HG03460 (cell line): ENCODE results near the gene POLR1A.
A peak's percentile ranks its signal among the peaks of the same experiment; 100 is the strongest.

Experiments
- ATAC-seq: cut with Tn5 transposase; IDR thresholded peaks from one replicate; pipeline ENCODE4 v1.9.1; 2021; ENCODE audit not compliant: unreplicated experiment

The POLR1A gene

DNA sequence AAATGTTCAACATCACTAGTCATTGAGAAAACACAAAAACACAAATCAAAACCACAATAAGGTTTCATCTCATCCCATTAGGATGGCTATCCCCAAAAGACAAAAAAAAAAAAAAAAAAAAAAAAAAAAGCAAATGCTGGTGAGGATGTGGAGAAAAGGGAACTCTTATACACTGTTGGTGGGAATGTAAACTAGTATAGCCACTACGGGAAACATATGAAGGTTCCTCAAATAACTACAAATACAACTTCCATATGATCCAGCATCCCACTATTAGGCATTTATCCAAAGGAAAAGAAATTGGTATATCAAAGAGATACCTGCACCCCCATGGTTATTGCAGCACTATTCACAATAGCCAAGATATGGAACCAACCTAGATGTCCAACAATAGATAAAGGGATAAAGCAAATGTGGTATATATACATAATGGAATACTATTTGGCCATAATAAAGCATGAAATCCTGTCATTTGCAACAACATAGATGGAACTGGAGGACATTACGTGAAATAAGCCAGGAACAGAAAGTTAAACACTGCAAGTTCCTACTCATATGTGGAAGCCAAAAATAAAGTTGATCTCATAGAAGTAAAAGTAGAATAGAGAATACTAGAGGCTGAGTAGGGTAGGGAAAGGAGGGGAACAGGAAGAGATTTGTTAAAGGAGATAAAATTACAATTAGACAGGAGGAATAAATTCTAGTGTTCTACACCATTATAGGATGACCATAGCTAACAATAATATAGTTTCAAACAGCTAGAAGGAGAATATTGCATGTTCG lies 8.4 kb downstream of the POLR1A start:
- ATAC-seq, result no peak

DNA sequence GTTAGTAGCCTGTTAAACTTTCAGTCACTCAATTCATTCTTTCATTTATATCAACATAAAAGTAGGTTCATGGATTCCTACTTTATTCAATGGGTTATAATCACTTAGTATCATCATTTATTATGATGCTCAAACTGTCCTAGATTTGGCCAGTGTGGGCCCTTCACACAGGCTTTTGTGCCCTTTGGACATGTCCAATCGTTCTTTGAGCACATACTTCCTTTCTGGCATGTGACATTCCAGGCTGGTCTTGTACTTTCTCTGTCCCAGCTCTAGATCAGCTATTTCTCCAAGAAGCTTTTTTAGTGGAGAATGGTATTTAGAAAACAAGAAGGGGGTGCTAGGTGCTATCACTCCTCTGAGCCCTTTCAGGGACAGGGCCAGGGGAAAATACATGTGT lies 11.5 kb downstream of the POLR1A start:
- ATAC-seq, result no peak

DNA sequence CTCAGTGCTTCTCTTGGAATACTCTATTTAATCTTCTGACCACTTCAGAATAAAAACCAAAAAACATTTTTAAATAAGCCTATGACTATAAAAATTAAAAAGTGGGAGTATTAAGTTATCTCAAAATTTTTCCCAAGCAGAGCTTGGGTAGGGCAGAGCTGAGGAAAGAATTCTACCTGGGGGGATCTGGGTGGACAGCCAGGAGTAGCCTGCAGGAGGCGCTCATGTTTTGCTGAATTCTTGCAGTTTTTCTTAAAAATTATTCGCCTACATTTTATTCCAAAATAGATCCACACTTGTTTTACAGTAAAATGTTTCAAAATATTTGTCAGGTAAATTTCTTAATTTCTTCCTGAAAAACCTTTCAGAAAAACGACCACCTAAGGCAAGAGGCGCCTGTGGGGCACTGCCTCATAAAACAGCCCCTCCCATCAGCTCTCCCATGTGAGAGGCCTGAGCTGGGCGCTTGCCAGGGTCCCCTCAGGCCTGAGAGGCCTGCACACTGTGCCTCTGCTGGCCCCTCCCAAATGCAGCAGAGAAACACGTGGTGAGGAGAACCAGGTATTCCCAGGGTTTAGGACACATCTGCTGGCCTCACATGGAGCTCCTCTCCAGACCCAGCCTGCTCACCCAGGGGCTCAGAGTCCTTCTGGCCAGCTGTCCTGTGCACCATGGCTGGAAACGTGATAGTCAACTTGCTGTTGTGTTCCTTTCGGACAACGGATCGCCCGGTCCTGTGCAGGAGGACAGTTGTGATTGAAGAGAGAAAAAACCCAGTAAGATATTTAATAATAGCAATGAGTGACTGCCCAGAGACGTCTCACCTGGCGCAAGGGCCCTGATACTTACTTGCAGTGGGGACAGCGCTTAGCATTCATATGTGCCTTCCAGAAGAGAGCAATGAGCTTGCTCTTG lies 17.5 kb downstream of the POLR1A start:
- no peak for ATAC-seq

DNA sequence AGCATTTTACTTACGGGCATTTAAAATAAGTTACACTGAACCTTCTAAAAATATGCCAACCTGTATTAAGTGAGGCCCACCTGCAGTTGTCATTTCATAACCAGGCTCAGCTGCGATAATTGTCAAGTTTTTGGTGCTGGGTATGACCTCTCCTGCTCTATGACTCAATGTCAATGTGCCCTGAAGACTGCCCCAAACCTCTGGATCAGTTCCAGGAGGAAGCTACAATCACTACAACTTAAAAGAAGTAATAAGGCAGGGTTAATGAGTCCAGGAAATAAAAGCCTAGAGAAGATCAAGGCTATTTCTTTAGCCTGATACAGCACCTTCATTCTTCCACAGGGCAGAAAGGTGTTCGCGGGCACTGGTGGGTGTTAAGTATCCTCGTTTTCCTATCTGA lies 22.9 kb downstream of the POLR1A start:
- ATAC-seq, result no peak

DNA sequence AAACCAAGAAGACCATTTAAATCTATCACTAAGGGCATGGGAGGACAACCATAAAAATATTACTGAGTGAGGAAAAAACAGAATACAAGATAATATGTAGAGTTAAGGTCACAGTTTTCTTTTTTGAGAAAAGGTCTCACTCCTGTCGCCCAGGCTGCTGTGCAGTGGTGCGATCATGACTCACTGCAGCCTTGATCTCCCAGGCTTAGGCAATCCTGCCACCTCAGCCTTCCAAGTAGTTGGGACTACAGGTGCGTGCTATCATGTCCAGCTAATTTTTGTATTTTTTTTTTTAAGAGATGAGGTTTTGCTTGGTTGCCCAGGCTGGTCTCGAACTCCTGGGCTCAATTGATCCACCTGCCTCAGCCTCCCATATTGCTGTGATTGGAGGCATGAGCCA lies 24.0 kb downstream of the POLR1A start:
- no peak for ATAC-seq

DNA sequence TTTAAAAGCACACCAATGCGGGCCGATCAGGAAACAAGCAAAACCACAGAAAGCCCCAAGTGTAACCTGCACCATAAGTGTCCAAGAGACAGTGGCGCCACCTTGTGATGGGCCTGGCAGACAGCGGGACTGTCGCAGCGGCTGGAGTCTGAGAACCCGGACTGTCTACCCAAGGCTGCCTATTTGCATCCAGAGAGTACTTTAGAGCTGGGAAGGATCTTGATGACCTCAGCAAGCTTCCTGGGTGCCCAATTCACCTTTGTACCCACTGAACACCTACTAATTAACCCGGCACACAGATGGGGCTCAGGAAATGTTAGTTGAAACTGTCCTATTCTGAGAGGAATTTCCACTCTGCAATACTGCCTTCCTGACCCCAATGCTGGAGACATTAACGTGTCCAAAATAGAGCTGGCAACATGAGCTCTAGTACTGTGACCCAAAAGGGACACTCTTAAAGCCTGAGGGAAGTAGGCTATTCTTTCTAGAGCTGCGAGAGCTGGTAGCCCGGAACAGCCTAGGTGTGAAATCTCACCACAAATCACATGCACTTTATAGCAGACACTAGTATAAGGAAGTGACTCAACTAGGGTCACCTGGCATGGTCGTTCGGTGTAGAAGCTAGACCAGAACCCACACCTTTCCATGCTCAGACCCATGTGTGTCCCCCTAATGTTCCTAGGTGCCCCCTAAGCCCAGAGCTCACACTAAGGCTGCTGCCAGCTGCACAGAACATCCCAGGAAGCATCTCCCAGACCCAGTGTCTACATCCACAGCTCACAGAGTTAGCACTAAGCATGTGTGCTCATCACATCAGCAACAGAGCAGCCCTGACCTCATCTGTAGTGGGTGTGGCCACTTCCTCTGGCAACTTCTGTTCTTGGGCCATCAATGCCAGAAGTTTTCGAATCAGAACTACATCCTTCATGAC lies 25.4 kb downstream of the POLR1A start:
- peak; percentile 69 for ATAC-seq

DNA sequence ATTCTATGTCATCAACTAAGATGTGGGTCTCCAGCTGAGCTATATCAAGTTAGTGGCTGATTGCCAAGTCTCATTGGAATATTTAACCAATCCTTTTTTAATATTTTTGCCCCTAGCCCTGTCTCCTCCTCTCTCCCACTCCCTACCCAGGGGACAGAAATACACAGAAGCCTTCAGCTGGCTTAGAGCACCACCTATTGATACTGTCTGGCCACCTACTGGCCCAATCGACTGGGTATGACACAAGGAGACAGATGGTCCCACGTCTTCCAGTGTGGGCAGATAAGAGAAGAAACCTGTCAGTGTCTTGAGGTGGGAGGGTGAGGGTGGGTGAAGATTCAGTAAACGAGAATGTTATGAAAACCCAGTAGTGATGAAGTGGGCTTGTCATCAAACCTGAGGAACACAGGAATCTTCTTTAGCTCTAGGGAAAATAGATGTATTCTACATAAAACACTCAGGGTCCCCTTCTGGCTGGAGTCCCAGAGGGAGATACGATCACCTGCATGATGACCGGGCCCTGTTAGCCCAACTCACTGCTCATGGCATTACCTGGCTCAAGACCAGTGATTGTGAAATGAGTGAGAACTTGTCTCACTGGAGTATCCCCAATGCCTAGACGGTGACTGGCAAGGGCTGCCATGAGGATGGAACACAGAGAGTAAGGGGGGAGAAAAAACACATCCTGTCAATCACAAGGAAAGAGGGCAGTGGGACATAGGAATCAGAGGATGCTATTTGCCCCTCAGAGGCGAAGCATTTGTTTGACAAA lies 26.7 kb downstream of the POLR1A start:
- ATAC-seq, result no peak

DNA sequence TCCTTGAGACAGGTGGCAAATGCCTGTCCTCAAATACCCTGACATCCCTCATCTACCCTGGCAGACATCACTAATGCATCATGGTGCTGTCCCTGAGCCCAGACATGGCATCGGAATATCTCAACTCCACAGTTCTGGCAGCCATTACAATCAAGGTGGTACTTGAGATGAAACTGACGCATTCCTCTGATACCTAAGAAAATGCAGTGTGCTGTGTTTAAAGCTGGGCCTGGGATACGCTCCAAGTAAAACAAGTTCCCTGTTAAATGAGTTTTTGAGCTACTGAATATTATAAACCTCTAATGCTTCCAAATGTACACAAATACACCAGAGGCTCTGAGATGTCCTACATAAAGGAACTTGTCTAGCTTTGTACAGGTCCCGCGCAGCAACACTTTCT lies 29.8 kb downstream of the POLR1A start:
- no peak for ATAC-seq

DNA sequence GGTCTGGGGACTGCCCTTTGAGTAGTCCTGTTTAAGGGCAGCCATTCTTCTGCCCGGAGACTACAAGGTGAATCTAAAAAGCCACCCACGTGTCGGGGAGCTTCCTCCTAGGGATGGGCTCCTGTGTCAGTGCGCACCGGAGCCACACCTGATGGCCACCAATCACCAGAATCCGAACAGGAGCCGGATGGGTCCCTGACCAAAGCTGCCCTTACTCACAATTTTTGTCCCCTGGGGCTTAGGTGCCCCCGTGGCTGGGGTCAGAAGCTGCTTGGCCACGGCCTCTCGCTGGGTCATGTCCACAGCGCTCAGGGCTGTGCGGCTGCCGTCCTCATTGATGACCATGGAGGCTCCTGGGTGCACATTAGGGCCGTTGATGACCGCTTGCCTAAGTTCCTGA lies 30.9 kb downstream of the POLR1A start:
- no peak for ATAC-seq

DNA sequence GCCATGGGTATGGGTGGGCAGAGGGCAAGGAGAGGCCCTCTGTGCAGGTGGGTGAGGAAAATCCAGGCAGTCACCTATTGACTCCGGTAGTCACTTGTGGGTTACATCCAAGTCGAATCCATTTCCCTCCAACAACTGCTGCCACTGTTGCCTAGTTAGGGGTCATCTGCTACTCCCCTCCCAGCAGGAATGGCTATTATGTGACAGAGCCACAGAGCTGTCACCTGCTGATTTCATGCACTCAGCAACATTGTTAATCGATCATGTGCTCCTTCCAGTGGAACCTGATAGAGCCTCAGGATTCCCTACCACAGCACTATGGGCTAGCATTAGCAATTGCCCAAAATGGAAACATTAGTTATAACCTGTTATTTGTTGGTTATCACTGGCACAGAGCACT lies 31.4 kb downstream of the POLR1A start:
- no peak for ATAC-seq

DNA sequence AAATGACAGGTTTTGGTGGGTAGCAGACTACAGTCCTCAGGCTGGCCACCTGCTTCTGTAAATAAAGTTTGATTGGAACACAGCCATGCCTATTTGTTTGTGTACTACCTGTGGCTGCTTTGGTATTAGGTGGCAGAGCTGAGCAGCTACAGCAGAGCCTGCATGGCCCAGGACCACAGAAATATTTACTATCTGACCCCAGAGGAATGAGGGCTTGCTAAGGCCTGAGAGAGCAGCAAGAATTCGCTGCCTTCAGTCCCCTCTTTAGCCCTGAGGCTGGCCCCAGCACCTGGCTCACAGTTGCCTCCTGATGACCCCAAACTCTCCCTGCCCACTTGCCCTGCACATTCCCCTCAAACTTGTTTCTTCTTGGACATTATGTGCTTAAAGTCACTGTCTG lies 32.5 kb downstream of the POLR1A start:
- no peak for ATAC-seq

DNA sequence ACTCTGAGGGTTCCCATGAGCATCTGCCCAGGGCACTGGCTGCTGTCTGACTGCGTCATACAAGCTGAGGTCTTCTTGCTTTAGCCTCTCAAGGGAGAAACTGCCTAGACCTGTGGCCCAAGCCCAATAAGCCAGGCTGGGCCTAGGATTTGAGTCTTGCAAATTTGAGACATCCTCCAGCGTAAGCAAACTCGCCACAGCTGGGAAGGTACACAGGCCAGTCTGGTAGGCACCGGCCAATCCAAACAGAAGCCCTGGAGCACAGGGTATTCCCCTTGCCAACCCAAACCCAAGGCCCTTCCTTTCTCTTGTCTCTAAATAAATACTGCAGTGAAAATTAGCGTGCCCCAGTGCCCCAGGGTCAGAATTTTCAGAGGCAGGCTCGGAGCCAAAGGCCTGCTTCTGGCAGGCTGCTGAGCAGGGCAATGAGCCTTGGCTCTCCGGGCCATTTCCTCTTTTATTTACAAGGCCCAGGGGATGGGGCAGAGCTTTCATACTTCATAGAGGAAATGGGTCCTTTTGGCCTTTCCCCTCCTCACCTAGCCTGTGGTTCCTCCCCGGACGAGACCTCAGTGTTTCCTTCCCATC lies 33.3 kb downstream of the POLR1A start:
- ATAC-seq, result peak; percentile 73

DNA sequence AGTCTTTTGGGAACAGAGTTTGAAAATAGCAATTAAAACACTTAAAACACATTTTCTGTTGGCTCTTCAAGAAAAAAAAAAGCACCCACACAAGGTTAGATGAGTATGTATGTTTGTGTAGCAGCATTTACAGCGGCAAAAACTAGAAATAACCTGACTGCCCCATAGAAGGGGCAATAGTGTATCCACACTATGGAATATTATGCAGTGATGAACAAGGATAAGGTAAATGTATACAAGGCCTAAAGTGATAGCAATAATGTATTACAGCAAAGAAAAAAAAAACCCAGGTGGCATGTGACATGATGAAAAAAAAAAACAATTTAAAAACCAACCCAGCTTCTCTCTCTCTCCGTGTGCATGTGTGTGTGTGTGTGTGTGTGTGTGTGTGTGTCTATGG lies 34.8 kb downstream of the POLR1A start:
- ATAC-seq, result no peak

DNA sequence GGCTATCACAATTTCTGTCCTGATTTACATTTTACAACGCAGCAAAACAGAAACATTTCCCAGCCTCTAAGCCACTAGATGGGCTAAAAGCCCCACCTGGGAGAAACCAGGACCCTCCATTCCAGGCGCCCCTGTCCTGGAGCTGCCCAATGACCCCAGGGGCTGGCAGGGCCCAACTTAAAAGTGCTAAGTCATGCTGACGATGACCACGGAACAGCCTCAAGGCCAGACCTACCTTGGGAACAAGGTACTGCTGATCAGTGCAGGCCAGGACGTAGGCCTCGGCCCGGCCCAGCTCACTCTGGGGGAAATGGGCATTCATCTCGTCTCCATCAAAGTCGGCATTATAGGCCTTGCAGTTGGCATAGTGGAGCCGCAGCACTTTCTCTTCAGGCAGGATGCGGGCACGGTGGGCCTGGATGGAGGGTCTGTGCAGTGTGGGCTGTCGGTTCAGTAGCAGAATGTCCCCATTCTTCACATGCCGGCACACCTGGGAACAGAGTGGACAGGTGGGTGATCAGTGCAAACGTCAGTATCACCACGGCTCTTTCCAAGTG lies 35.8 kb downstream of the POLR1A start:
- ATAC-seq, result no peak

DNA sequence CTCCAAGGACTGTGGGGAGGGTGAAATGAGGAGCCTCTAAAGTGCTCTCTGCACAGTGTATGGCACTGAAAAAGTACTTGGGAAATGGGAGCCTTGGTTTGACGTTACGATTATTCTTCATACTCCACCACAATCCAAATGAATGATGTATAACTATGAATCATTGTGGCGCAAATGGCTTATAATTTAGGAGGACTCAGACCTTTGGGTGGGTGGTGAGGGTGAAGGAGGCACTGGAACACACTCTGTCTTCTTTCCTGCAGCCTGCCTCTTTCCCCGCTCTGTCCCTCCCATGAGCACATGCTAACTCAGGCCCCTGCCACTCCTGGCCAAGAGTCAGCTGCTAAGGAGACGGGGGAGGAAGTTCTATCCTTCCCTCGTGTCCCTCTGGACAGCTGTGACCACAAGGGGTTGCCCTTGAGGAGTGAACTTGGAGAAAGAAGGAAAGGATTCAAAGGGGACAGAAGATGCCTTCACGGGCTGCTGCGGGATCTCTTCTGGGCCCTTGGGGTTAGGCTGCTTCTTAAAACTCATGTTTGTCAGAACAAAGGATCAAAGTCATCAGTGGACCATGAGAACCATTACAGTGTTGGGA lies 36.5 kb downstream of the POLR1A start:
- no peak for ATAC-seq

DNA sequence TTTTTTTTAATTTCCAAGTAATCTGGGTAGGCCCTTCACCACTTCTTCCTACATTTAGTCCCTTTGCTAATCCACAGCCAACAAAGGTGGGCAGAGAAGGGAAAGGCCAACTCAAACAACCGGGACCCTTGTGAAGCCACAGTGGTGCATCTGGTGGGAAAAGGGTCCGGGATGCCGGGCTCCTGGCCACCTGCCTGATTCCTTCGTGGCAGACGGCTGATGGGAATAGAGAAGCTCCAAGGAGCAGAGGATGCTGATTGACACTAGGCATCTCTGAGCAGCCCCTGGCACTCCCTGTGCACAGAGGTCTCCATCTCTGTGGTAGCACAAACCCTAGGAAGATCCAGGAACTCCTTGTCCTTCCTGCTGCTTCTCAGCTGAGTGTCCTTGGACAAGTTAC lies 37.0 kb downstream of the POLR1A start:
- no peak for ATAC-seq

DNA sequence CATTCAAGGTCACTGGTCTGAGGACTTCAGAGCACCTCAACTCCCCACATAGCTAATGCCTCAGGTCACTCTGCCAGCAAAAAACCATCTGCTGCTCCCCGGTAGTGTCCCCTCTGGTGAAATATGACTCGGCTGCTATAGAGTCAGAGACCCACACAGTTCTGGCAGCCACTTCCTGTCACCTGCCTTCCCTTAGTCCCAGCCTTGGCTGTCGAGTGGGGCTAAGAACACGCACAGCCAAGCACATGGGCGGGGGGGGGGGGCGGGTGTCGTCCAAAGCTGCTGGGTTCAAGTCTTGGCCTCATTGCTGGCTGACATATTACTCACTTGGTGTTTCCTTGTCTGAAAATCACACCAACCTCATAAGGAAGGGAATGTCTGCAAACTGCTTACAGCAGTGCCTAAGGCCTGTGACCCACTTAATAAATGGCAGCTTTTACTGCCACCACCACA lies 37.5 kb downstream of the POLR1A start:
- ATAC-seq, result peak; percentile 57

DNA sequence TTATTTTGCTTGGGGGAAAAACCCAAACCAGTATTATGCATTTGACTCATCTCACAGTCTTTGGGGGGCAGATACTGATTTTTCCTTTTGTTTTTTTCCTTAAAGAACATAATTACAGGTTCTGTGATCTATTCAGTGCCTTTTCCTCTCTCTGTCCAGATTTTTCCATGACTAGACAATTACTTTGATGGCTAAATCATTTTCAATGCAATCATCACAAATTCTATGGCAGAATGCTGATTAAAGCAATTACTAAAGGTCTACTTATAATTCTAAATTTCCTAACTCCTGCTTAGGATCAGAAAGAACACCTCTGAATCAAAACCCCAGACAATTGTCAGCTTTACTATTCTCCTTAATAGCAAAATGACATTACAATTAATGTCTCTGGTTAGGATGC lies 38.8 kb downstream of the POLR1A start:
- no peak for ATAC-seq

DNA sequence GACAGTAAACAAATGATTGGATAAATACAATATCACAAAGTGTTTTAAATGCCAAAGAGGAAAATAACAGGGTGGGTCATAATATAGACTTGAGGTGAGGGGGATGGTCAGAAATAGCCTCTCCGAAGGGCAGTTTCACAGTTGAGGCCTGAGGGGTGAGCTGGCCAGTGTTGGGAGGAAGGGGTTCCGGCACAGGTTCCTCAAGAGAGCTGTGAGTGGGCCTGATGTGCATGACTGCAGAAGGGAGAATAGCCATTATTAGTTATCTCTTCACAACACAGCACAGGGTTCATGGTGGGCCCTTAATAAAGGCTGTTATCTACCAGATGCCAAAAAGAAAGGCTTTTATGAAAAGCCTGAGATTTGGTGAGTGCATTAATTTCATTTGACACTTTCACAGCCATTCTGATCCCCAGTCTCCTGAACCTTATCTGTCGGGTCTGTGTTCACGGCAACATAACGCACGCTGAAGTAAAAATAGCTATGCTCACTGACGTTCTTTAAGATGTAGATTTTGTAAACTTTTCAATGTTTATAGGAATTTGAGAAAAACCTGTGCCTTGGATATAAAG lies 39.6 kb downstream of the POLR1A start:
- no peak for ATAC-seq
